HCT116 (cell line): ENCODE measurements around the gene AWAT2. TPM values are rescaled to one million over a fixed set of nuclear protein-coding genes. Genes with fewer than 3 reads are reported as not detected.

ENCODE experiments used
- ATAC-seq: fragments of 200-7000 bp; cut with Tn5 transposase; 2 replicates; pipeline ENCODE4 v1.9.1; 2020; ENCODE audit warnings: mild to moderate bottlenecking, moderate library complexity
- BruUV-seq: library from RNA; stranded (reverse); fragments of 400-500 nt; replicated peaks from 2 replicates; lab custom pipeline; 2021; lab: Mats Ljungman, UMichigan
- CTCF ChIA-PET: fragments of 300-600 bp; sonication (Branson Sonifier 250); formaldehyde crosslinking; loops from one replicate; lab custom pipeline; 2021; ENCODE audit warnings: antibody characterized with exemption; lab: Charles Lee
- POLR2A ChIA-PET: fragments of 300-600, 350-600 bp; sonication (Branson Sonifier 250); formaldehyde crosslinking; loops from one replicate; lab custom pipeline; 2021; ENCODE audit warnings: antibody characterized with exemption; lab: Charles Lee
- RAD21 ChIA-PET, 2 experiments: fragments of 300-600 bp; sonication (Branson Sonifier 250); formaldehyde crosslinking; loops; one replicate each; lab custom pipeline; 2023; ENCODE audit warnings: low total read pairs in 2 of 2; ENCODE audit not compliant: uncharacterized antibody in 2 of 2, unreplicated experiment in 2 of 2, low non-redundant PET in 1 of 2; lab: Charles Lee
- DNase-seq: peaks from one replicate; pipeline ENCODE4 v3.0.0-alpha.2; 2010; ENCODE audit warnings: low read depth, low spot score
- H2AFZ ChIP-seq: fragments of 200-600 bp; shearing (Covaris generic), sonication (generic); 2 replicates; pipeline ENCODE4 v1.6.1; 2017; ENCODE audit warnings: low read depth, mixed run types, mixed read lengths, antibody characterized with exemption, low read length; ENCODE audit not compliant: poor library complexity, severe bottlenecking
- H3K27ac ChIP-seq: 2 replicates; pipeline ENCODE4 v1.5.1; 2012; ENCODE audit warnings: low read depth, low read length
- H3K27me3 ChIP-seq: fragments of 200-600 bp; sonication (generic); 2 replicates; pipeline ENCODE4 v1.6.1; 2016; ENCODE audit warnings: mixed run types, low read length, mixed read lengths; ENCODE audit not compliant: insufficient read depth
- H3K36me3 ChIP-seq, 2 experiments: fragments of 200-500 bp in 1 of 2; fragments of 200-600 bp in 1 of 2; sonication (Bioruptor generic) in 1 of 2; sonication (generic) in 1 of 2; 2 replicates each; pipeline versions ENCODE4 v1.5.1 to v1.6.1; 2014 to 2016; ENCODE audit warnings: low read length in 2 of 2, inconsistent platforms in 1 of 2, mixed read lengths in 1 of 2, mixed run types in 1 of 2; ENCODE audit not compliant: insufficient read depth in 2 of 2, control insufficient read depth in 1 of 2
- H3K4me1 ChIP-seq, 2 experiments: fragments of 200-600 bp in 1 of 2; sonication (generic) in 1 of 2; 2 replicates each; pipeline versions ENCODE4 v1.5.1 to v1.6.1; 2012 to 2017; ENCODE audit warnings: low read length in 2 of 2, inconsistent platforms in 1 of 2, mild to moderate bottlenecking in 1 of 2, mixed read lengths in 1 of 2, mixed run types in 1 of 2, moderate library complexity in 1 of 2; ENCODE audit not compliant: insufficient read depth in 2 of 2, control insufficient read depth in 1 of 2
- H3K4me2 ChIP-seq: fragments of 200-600 bp; sonication (generic); 2 replicates; pipeline ENCODE4 v1.6.1; 2017; ENCODE audit warnings: mixed run types, low read length, mixed read lengths
- H3K4me3 ChIP-seq, 2 experiments: fragments of 200-600 bp in 1 of 2; sonication (generic) in 1 of 2; replicated peaks in 1 of 2; 2 replicates each; pipeline ENCODE4 v1.5.1; 2011 to 2016; ENCODE audit warnings: low read length in 2 of 2, control low read depth in 1 of 2, low read depth in 1 of 2, mild to moderate bottlenecking in 1 of 2, mixed read lengths in 1 of 2, mixed run types in 1 of 2
- H3K79me2 ChIP-seq: fragments of 200-600 bp; sonication (generic); 2 replicates; pipeline ENCODE4 v1.6.1; 2017; ENCODE audit warnings: mild to moderate bottlenecking, mixed run types, low read length, moderate library complexity, mixed read lengths; ENCODE audit not compliant: insufficient read depth
- H3K9ac ChIP-seq: fragments of 200-600 bp; sonication (generic); 2 replicates; pipeline ENCODE4 v1.6.1; 2016; ENCODE audit warnings: low read length, mixed read lengths
- H3K9me2 ChIP-seq: fragments of 200-600 bp; sonication (generic), shearing (Covaris generic); 2 replicates; pipeline ENCODE4 v1.6.1; 2017; ENCODE audit warnings: mixed run types, mild to moderate bottlenecking, moderate library complexity; ENCODE audit not compliant: insufficient read depth
- H3K9me3 ChIP-seq, 2 experiments: fragments of 200-500 bp in 1 of 2; fragments of 200-600 bp in 1 of 2; sonication (Bioruptor generic) in 1 of 2; sonication (generic) in 1 of 2; 2 replicates each; pipeline ENCODE4 v1.6.1; 2014 to 2017; ENCODE audit warnings: low read length in 2 of 2, mixed read lengths in 2 of 2, inconsistent platforms in 1 of 2, low read depth in 1 of 2, mild to moderate bottlenecking in 1 of 2, mixed run types in 1 of 2, moderate library complexity in 1 of 2; ENCODE audit not compliant: control insufficient read depth in 1 of 2, insufficient read depth in 1 of 2
- H4K20me1 ChIP-seq: fragments of 200-600 bp; sonication (generic), shearing (Covaris generic); 2 replicates; pipeline ENCODE4 v1.6.1; 2017; ENCODE audit warnings: mixed run types, mild to moderate bottlenecking, moderate library complexity; ENCODE audit not compliant: insufficient read depth
- CEBPB ChIP-seq: IDR thresholded peaks from 2 replicates; pipeline ENCODE4 v1.6.1; 2012; ENCODE audit warnings: low read depth
- EGR1 ChIP-seq: IDR thresholded peaks from 2 replicates; pipeline ENCODE4 v1.6.1; 2012; ENCODE audit warnings: low read depth
- EZH2 ChIP-seq: fragments of 200-600 bp; sonication (generic); IDR thresholded peaks from 2 replicates; pipeline ENCODE4 v1.6.1; 2017; ENCODE audit warnings: antibody characterized with exemption, mixed run types
- FOSL1 ChIP-seq: IDR thresholded peaks from 2 replicates; pipeline ENCODE4 v1.6.1; 2012; ENCODE audit warnings: low read depth
- JUND ChIP-seq: IDR thresholded peaks from 2 replicates; pipeline ENCODE4 v1.6.1; 2012
- POLR2A ChIP-seq: IDR thresholded peaks from 2 replicates; pipeline ENCODE4 v1.7.0; 2011; ENCODE audit warnings: borderline replicate concordance; ENCODE audit not compliant: insufficient read depth, insufficient read length; ENCODE audit errors: extremely low read depth
- POLR2AphosphoS5 ChIP-seq: IDR thresholded peaks from 2 replicates; pipeline ENCODE4 v1.6.1; 2011; ENCODE audit warnings: mild to moderate bottlenecking, low read depth, low read length, moderate library complexity
- SRF ChIP-seq: IDR thresholded peaks from 2 replicates; pipeline ENCODE4 v1.6.1; 2012; ENCODE audit warnings: low read depth
- TCF7L2 ChIP-seq: IDR thresholded peaks from 2 replicates; pipeline ENCODE4 v1.7.0; 2011; ENCODE audit warnings: borderline replicate concordance, inconsistent platforms; ENCODE audit not compliant: insufficient read depth, insufficient read length; ENCODE audit errors: extremely low read depth
- YY1 ChIP-seq: IDR thresholded peaks from 2 replicates; pipeline ENCODE4 v1.6.1; 2011; ENCODE audit warnings: low read length, low read depth, moderate library complexity, mild to moderate bottlenecking; ENCODE audit not compliant: insufficient replicate concordance; ENCODE audit errors: extremely low read depth
- ZFX ChIP-seq: fragments of 450-650 bp; IDR thresholded peaks from 2 replicates; pipeline ENCODE4 v1.6.1; 2017
- ZNF274 ChIP-seq: fragments of 200-500 bp; sonication (Bioruptor generic); IDR thresholded peaks from 2 replicates; pipeline ENCODE4 v1.6.1; 2014; ENCODE audit warnings: mild to moderate bottlenecking, low read depth, low read length, inconsistent platforms
- intact Hi-C: fragments of 100-400 bp; cut with micrococcal nuclease; formaldehyde crosslinking; loops from 2 replicates; pipeline ENCODE4 v1.10.0; 2022
- total RNA-seq: library from RNA; stranded (reverse); gene quantifications from one replicate; pipeline ENCODE4 v1.2.1, GENCODE V29; 2021; ENCODE audit not compliant: unreplicated experiment
- TF ChIP-seq, protein P1 (sequence below): IDR thresholded peaks from 2 replicates; pipeline ENCODE4 v1.6.1; 2012; ENCODE audit warnings: low read depth
- TF ChIP-seq, protein P2 (sequence below): IDR thresholded peaks from 2 replicates; pipeline ENCODE4 v1.6.1; 2011; ENCODE audit warnings: mild to moderate bottlenecking, low read length, moderate library complexity; ENCODE audit not compliant: insufficient replicate concordance; ENCODE audit errors: extremely low read depth
- TF ChIP-seq, protein P3 (sequence below): IDR thresholded peaks from 2 replicates; pipeline ENCODE4 v1.6.1; 2012
- TF ChIP-seq, protein P4 (sequence below): IDR thresholded peaks from 2 replicates; pipeline ENCODE4 v1.6.1; 2012

Gene AWAT2
- total RNA-seq, 1 experiment from 2014 or later, result not detected

DNA sequence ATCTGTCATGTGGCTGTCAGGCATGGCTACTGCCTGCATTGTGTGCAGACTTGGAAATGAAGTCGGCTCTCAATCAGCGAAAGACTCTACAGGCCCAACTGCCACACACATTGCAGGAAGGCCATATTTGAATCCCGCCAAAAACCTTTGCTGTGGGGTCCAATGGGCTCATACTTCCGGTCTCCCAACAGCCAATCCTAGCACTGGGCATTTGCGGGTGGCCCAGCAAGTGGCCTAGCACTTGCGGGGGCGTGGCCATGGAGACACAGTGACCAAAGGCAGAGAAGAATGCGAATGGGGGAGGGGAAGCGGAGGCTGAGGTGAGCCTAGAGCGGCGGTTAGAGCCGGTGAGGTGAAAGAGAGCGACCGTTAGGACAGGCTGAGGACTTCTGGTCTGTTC lies 12.3 kb upstream of the AWAT2 start, which contains the start of gene OTUD6A:
TSS of gene OTUD6A (plus strand) at position 382 of the 400 bp plus-strand sequence. CDS start 68 bp downstream, outside the sequence.
- Histone ChIP-seq H3K27me3 (no peaks in the 10 kb centered on the region), H4K20me1 (no peaks in the 10 kb centered on the region), H3K27ac (no peak within 1 kb of the TSS), H3K4me3 (no peak within 1 kb of the TSS), H2AFZ (no peak within 1 kb of the TSS), H3K4me1 (no peaks in the 10 kb centered on the region), H3K79me2 (no peaks in the 10 kb centered on the region), H3K4me2 (no peak within 1 kb of the TSS), H3K9me2 (no peaks in the 10 kb centered on the region), H3K9me3 (no peaks in the 10 kb centered on the region), H3K9ac (no peak within 1 kb of the TSS), H3K36me3 (no peaks in the 10 kb centered on the region)
- TF ChIP-seq CEBPB (no peak), ZNF274 (no peak), ZFX (no peak), YY1 (no peak)
- TF ChIP-seq, protein P1, sequence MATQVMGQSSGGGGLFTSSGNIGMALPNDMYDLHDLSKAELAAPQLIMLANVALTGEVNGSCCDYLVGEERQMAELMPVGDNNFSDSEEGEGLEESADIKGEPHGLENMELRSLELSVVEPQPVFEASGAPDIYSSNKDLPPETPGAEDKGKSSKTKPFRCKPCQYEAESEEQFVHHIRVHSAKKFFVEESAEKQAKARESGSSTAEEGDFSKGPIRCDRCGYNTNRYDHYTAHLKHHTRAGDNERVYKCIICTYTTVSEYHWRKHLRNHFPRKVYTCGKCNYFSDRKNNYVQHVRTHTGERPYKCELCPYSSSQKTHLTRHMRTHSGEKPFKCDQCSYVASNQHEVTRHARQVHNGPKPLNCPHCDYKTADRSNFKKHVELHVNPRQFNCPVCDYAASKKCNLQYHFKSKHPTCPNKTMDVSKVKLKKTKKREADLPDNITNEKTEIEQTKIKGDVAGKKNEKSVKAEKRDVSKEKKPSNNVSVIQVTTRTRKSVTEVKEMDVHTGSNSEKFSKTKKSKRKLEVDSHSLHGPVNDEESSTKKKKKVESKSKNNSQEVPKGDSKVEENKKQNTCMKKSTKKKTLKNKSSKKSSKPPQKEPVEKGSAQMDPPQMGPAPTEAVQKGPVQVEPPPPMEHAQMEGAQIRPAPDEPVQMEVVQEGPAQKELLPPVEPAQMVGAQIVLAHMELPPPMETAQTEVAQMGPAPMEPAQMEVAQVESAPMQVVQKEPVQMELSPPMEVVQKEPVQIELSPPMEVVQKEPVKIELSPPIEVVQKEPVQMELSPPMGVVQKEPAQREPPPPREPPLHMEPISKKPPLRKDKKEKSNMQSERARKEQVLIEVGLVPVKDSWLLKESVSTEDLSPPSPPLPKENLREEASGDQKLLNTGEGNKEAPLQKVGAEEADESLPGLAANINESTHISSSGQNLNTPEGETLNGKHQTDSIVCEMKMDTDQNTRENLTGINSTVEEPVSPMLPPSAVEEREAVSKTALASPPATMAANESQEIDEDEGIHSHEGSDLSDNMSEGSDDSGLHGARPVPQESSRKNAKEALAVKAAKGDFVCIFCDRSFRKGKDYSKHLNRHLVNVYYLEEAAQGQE, result no peak
- DNase-seq (no peak), ATAC-seq (no peak)
- intact Hi-C loops, result no loop called here
- no TSS peak for BruUV-seq
- RAD21 ChIA-PET, result no interaction called here
- POLR2A ChIA-PET, result no interaction called here
- CTCF ChIA-PET, result no interaction called here

DNA sequence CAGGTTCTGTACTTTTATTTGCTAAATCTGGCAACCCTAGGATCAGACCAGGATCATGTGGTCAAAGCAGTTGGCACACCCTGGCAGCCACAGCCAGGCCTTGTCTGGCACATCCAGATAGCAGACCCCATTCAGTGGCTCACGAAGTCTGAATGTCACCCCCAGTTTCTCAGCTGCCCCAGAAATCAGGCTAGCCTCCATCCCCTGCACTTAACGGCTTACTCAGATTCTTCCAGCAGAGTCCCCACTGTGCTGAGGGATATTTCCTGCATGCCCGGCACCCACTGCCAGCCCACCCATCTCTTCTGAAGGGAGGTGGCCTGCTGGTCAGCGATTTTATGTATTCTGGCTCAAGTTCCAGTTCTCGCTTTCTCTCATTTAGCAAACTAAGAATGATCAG lies 4.7 kb upstream of the AWAT2 start:
- POLR2A ChIA-PET, result no interaction called here
- no TSS peak for BruUV-seq
- no peak for TF ChIP-seq POLR2AphosphoS5
- TF ChIP-seq, protein P2, sequence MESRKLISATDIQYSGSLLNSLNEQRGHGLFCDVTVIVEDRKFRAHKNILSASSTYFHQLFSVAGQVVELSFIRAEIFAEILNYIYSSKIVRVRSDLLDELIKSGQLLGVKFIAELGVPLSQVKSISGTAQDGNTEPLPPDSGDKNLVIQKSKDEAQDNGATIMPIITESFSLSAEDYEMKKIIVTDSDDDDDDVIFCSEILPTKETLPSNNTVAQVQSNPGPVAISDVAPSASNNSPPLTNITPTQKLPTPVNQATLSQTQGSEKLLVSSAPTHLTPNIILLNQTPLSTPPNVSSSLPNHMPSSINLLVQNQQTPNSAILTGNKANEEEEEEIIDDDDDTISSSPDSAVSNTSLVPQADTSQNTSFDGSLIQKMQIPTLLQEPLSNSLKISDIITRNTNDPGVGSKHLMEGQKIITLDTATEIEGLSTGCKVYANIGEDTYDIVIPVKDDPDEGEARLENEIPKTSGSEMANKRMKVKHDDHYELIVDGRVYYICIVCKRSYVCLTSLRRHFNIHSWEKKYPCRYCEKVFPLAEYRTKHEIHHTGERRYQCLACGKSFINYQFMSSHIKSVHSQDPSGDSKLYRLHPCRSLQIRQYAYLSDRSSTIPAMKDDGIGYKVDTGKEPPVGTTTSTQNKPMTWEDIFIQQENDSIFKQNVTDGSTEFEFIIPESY, result no peak
- TF ChIP-seq, protein P3, sequence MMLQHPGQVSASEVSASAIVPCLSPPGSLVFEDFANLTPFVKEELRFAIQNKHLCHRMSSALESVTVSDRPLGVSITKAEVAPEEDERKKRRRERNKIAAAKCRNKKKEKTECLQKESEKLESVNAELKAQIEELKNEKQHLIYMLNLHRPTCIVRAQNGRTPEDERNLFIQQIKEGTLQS, result no peak
- TF ChIP-seq, protein P4, sequence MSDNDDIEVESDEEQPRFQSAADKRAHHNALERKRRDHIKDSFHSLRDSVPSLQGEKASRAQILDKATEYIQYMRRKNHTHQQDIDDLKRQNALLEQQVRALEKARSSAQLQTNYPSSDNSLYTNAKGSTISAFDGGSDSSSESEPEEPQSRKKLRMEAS, result no peak
- no peak for TF ChIP-seq CEBPB
- TF ChIP-seq EZH2, result no peak
- TF ChIP-seq SRF, result no peak
- no peak for TF ChIP-seq FOSL1
- TF ChIP-seq JUND, result no peak
- no peak for TF ChIP-seq EGR1
- TF ChIP-seq TCF7L2, result no peak
- no peak for TF ChIP-seq YY1
- no peak for TF ChIP-seq POLR2A

More for the DNA sequence above, 4.7 kb upstream of the AWAT2 start:
- H3K27ac ChIP-seq, result no peak overlapping the region
- ChIA-PET RAD21 (no interaction called here), CTCF (no interaction called here)
- no peaks in the 10 kb centered on the region for H3K9me3 ChIP-seq
- no peaks in the 10 kb centered on the region for H3K36me3 ChIP-seq
- intact Hi-C loops, result no loop called here
- no peak overlapping the region for H2AFZ ChIP-seq
- DNase-seq (no peak), ATAC-seq (no peak)
- H3K4me1 ChIP-seq, result no peaks in the 10 kb centered on the region
- H3K9ac ChIP-seq, result no peak overlapping the region
- no peak overlapping the region for H3K4me3 ChIP-seq
- no peak overlapping the region for H3K4me2 ChIP-seq
- no peaks in the 10 kb centered on the region for H3K27me3 ChIP-seq
- no peaks in the 10 kb centered on the region for H3K9me2 ChIP-seq
- no peaks in the 10 kb centered on the region for H4K20me1 ChIP-seq
- H3K79me2 ChIP-seq, result no peaks in the 10 kb centered on the region
